Activated CD8-positive, alpha-beta memory T cell treated with anti-CD3 and anti-CD28 coated beads, Interleukin-2, amount 50 U/mL, for 24 hours (primary cell): ENCODE results near the gene RELN.
"Not testable (repeated sequence)": the region's sequence is repeated elsewhere in the genome, so short reads cannot be mapped to it uniquely, and the experiment has no call there.

ENCODE experiments used
- DNase-seq: peaks from one replicate; pipeline ENCODE4 v3.0.0-alpha.2; 2020; ENCODE audit errors: extremely low read depth

The RELN gene

GRCh38 chr7:103787041-103787440, 202.4 kb downstream of the RELN start:
- DNase-seq, result not testable (repeated sequence)

- no peak for DNase-seq
Measured at GRCh38 chr7:103784646-103785286, 204.7 kb downstream of the RELN start.

GRCh38 chr7:103781409-103781808, 208.0 kb downstream of the RELN start:
- no peak for DNase-seq

GRCh38 chr7:103780561-103780960, 208.9 kb downstream of the RELN start:
- DNase-seq, result not testable (repeated sequence)

- no peak for DNase-seq
Measured at GRCh38 chr7:103777440-103777839, 212.0 kb downstream of the RELN start.

GRCh38 chr7:103773726-103774125, 215.7 kb downstream of the RELN start:
- no peak for DNase-seq

GRCh38 chr7:103772171-103772773, 217.2 kb downstream of the RELN start:
- no peak for DNase-seq

GRCh38 chr7:103771294-103771693, 218.2 kb downstream of the RELN start:
- no peak for DNase-seq

- no peak for DNase-seq
Measured at GRCh38 chr7:103766660-103767059, 222.8 kb downstream of the RELN start.

- no peak for DNase-seq
Measured at GRCh38 chr7:103765901-103766300, 223.6 kb downstream of the RELN start.

- no peak for DNase-seq
Measured at GRCh38 chr7:103764901-103765300, 224.6 kb downstream of the RELN start.

- DNase-seq, result no peak
Measured at GRCh38 chr7:103762877-103763276, 226.6 kb downstream of the RELN start.

- no peak for DNase-seq
Measured at GRCh38 chr7:103762065-103762760, 227.2 kb downstream of the RELN start.

GRCh38 chr7:103752995-103753394, 236.5 kb downstream of the RELN start:
- DNase-seq, result no peak

GRCh38 chr7:103751311-103751880, 238.1 kb downstream of the RELN start:
- DNase-seq, result no peak

- no peak for DNase-seq
Measured at GRCh38 chr7:103748680-103749079, 240.8 kb downstream of the RELN start.

GRCh38 chr7:103735377-103735776, 254.1 kb downstream of the RELN start:
- DNase-seq, result no peak

GRCh38 chr7:103731169-103731568, 258.3 kb downstream of the RELN start:
- no peak for DNase-seq

GRCh38 chr7:103729026-103729425, 260.4 kb downstream of the RELN start:
- no peak for DNase-seq

- no peak for DNase-seq
Measured at GRCh38 chr7:103727982-103728610, 261.4 kb downstream of the RELN start.

- no peak for DNase-seq
Measured at GRCh38 chr7:103719070-103719469, 270.4 kb downstream of the RELN start.

GRCh38 chr7:103718482-103719061, 270.9 kb downstream of the RELN start:
- no peak for DNase-seq
